Posterior cingulate gyrus (tissue), 11 donors: Measurements from ENCODE around the gene GXYLT1.
"Not testable (repeated sequence)": the region's sequence is repeated elsewhere in the genome, so short reads cannot be mapped to it uniquely, and the experiment has no call there.

Source experiments
- DNase-seq, 10 donors: peaks; one replicate each; pipeline versions ENCODE4 v3.0.0 to v3.0.0-alpha.2; 2020 to 2021; ENCODE audit warnings: mixed read lengths in 3 of 10
- intact Hi-C: fragments of 100-400 bp; cut with DNase I; formaldehyde crosslinking; loops from one replicate; pipeline ENCODE4 v1.15.1; 2023

The GXYLT1 gene

GRCh38 chr12:42145552-42146215 is 1.0 kb upstream of the GXYLT1 start:
- DNase-seq, result no peak
- intact Hi-C loops, result no loop called here

- intact Hi-C loops, result no loop called here
- no peak for DNase-seq
These were observed 499 bp upstream of the GXYLT1 start for GRCh38 chr12:42145197-42145549.

- intact Hi-C loops, result loop anchor here (1.0 kb wide), 1 partner anchor 94 kb away; the partner anchor contains the start of gene YAF2
- DNase-seq, result no peak
These were observed 591 bp downstream of the GXYLT1 start for GRCh38 chr12:42144158-42144407.

GRCh38 chr12:42143452-42144157 is 1.1 kb downstream of the GXYLT1 start:
- intact Hi-C loops, result loop anchor here (1.0 kb wide), 1 partner anchor 95 kb away; the partner anchor contains the start of gene YAF2
- no peak for DNase-seq

GRCh38 chr12:42141981-42142606 is 2.6 kb downstream of the GXYLT1 start:
- DNase-seq, result no peak
- intact Hi-C loops, result no loop called here

GRCh38 chr12:42140901-42141300 is 3.8 kb downstream of the GXYLT1 start:
- intact Hi-C loops, result no loop called here
- no peak for DNase-seq

- intact Hi-C loops, result no loop called here
- no peak for DNase-seq
These were observed 9.3 kb downstream of the GXYLT1 start for GRCh38 chr12:42135259-42135814.

- no peak for DNase-seq
- intact Hi-C loops, result loop anchor here (1.0 to 5.0 kb wide), 2 partner anchors 201 to 241 kb away; no protein-coding TSS in a partner anchor
These were observed 13.8 kb downstream of the GXYLT1 start for GRCh38 chr12:42130672-42131402.

- DNase-seq, result peak in 2 of 10 donors; percentile 23 to 28
- intact Hi-C loops, result loop anchor here (1.0 to 5.0 kb wide), 2 partner anchors 203 to 243 kb away; no protein-coding TSS in a partner anchor
These were observed 15.0 kb downstream of the GXYLT1 start for GRCh38 chr12:42129595-42130204.

GRCh38 chr12:42128888-42129287 is 15.8 kb downstream of the GXYLT1 start:
- intact Hi-C loops, result no loop called here
- no peak for DNase-seq

GRCh38 chr12:42128327-42128726 is 16.3 kb downstream of the GXYLT1 start:
- intact Hi-C loops, result no loop called here
- no peak for DNase-seq

- intact Hi-C loops, result no loop called here
- no peak for DNase-seq
These were observed 17.7 kb downstream of the GXYLT1 start for GRCh38 chr12:42126963-42127362.

GRCh38 chr12:42125388-42125767 is 19.3 kb downstream of the GXYLT1 start:
- intact Hi-C loops, result no loop called here
- DNase-seq, result no peak

GRCh38 chr12:42124764-42125387 is 19.8 kb downstream of the GXYLT1 start:
- intact Hi-C loops, result no loop called here
- no peak for DNase-seq

- no peak for DNase-seq
- intact Hi-C loops, result no loop called here
These were observed 25.5 kb downstream of the GXYLT1 start for GRCh38 chr12:42119085-42119633.

GRCh38 chr12:42118136-42118879 is 26.4 kb downstream of the GXYLT1 start:
- DNase-seq, result no peak
- intact Hi-C loops, result no loop called here

GRCh38 chr12:42109031-42109430 is 35.6 kb downstream of the GXYLT1 start:
- intact Hi-C loops, result loop anchor here (10.0 kb wide), 1 partner anchor 834 kb away; no protein-coding TSS in a partner anchor
- DNase-seq, result no peak

- intact Hi-C loops, result loop anchor here (10.0 kb wide), 1 partner anchor 832 kb away; no protein-coding TSS in a partner anchor
- DNase-seq, result not testable (repeated sequence)
These were observed 37.9 kb downstream of the GXYLT1 start for GRCh38 chr12:42106791-42107190.

- no peak for DNase-seq
- intact Hi-C loops, result loop anchor here (10.0 kb wide), 1 partner anchor 830 kb away; no protein-coding TSS in a partner anchor
These were observed 39.9 kb downstream of the GXYLT1 start for GRCh38 chr12:42104784-42105183.
